Mesendoderm (in vitro differentiated cells): ENCODE measurements around the gene ZNF513.

Experiments used
- DNase-seq: peaks from one replicate; pipeline ENCODE4 v3.0.0; 2013
- H2AK5ac ChIP-seq: 2 replicates; pipeline ENCODE4 v1.6.1; 2013; ENCODE audit warnings: low read length, inconsistent platforms
- H2BK120ac ChIP-seq: 2 replicates; pipeline ENCODE4 v1.6.1; 2013; ENCODE audit warnings: low read depth, mild to moderate bottlenecking, low read length, moderate library complexity, mixed read lengths
- H2BK15ac ChIP-seq: replicated peaks from 2 replicates; pipeline ENCODE4 v1.6.1; 2013; ENCODE audit warnings: low read depth, mild to moderate bottlenecking, moderate library complexity
- H2BK5ac ChIP-seq: 2 replicates; pipeline ENCODE4 v1.6.1; 2013; ENCODE audit warnings: low read length, inconsistent platforms
- H3K18ac ChIP-seq: 2 replicates; pipeline ENCODE4 v1.6.1; 2013; ENCODE audit warnings: mild to moderate bottlenecking, low read length, mixed read lengths
- H3K23ac ChIP-seq: one replicate; pipeline ENCODE4 v1.6.1; 2013; ENCODE audit warnings: low read length
- H3K27ac ChIP-seq: 2 replicates; pipeline ENCODE4 v1.5.1; 2013; ENCODE audit warnings: low read depth, mild to moderate bottlenecking, inconsistent platforms, low read length, moderate library complexity
- H3K27me3 ChIP-seq: 2 replicates; pipeline ENCODE4 v1.6.1; 2013; ENCODE audit warnings: low read length, control low read depth, mild to moderate bottlenecking, inconsistent platforms; ENCODE audit not compliant: insufficient read depth, poor library complexity
- H3K36me3 ChIP-seq: 2 replicates; pipeline ENCODE4 v1.6.1; 2013; ENCODE audit warnings: low read length, inconsistent platforms; ENCODE audit not compliant: control insufficient read depth, insufficient read depth
- H3K4ac ChIP-seq: one replicate; pipeline ENCODE4 v1.6.1; 2013; ENCODE audit warnings: low read depth, mild to moderate bottlenecking, low read length, moderate library complexity
- H3K4me1 ChIP-seq: 2 replicates; pipeline ENCODE4 v1.6.1; 2013; ENCODE audit warnings: low read depth, low read length, inconsistent platforms; ENCODE audit not compliant: control insufficient read depth
- H3K4me2 ChIP-seq: 2 replicates; pipeline ENCODE4 v1.6.1; 2013; ENCODE audit warnings: low read length
- H3K4me3 ChIP-seq: 2 replicates; pipeline ENCODE4 v1.5.1; 2013; ENCODE audit warnings: mild to moderate bottlenecking, low read length
- H3K56ac ChIP-seq: one replicate; pipeline ENCODE4 v1.6.1; 2013; ENCODE audit warnings: low read length
- H3K79me1 ChIP-seq: 2 replicates; pipeline ENCODE4 v1.6.1; 2013; ENCODE audit warnings: low read length, inconsistent platforms
- H3K79me2 ChIP-seq: 2 replicates; pipeline ENCODE4 v1.6.1; 2013; ENCODE audit warnings: mild to moderate bottlenecking, low read length; ENCODE audit not compliant: control insufficient read depth, insufficient read depth
- H3K9ac ChIP-seq: 2 replicates; pipeline ENCODE4 v1.6.1; 2013; ENCODE audit warnings: low read length, inconsistent platforms
- H4K5ac ChIP-seq: one replicate; pipeline ENCODE4 v1.6.1; 2013; ENCODE audit warnings: low read length
- H4K8ac ChIP-seq: one replicate; pipeline ENCODE4 v1.6.1; 2013; ENCODE audit warnings: low read depth, mild to moderate bottlenecking, control low read depth, low read length, moderate library complexity
- WGBS: extraction: QIAGEN DNeasy Blood & Tissue Kit; methylation state at CpG from one replicate; pipeline ENCODE4 v1.1.7; 2013; ENCODE audit warnings: low lambda C conversion rate, missing lambda C conversion rate; ENCODE audit not compliant: insufficient coverage; ENCODE audit errors: extremely low coverage; 5-methylcytosine and 5-hydroxymethylcytosine counted together

The ZNF513 gene

GRCh38 chr2:27369471-27370025 is 11.0 kb downstream of the ZNF513 start:
- Histone ChIP-seq H3K27me3 (no peaks in the 10 kb centered on the region), H3K18ac (no peak overlapping the region), H4K5ac (no peak overlapping the region), H4K8ac (no peak overlapping the region), H2BK5ac (no peak overlapping the region), H3K4me3 (peak overlapping the region; percentile 69), H3K4me2 (peak overlapping the region; percentile 67), H3K79me2 (peaks cover 15% of the 10 kb centered on the region), H3K4ac (no peak overlapping the region), H3K79me1 (peaks cover 21% of the 10 kb centered on the region), H2BK15ac (no peak overlapping the region), H3K4me1 (peaks cover 7% of the 10 kb centered on the region), H2AK5ac (no peak overlapping the region), H2BK120ac (no peak overlapping the region), H3K56ac (peak overlapping the region; percentile 97), H3K27ac (no peak overlapping the region), H3K9ac (peak overlapping the region; percentile 91), H3K36me3 (peaks cover 5% of the 10 kb centered on the region), H3K23ac (peak overlapping the region; percentile 90)
- WGBS, result no CpG with 5 or more reads among the region's 18 CpGs
- peak; percentile 79 for DNase-seq

- peaks cover 1% of the 10 kb centered on the region for H3K79me2 ChIP-seq
- H3K18ac ChIP-seq, result no peak overlapping the region
- H3K36me3 ChIP-seq, result peaks cover 3% of the 10 kb centered on the region
- no peak overlapping the region for H2BK120ac ChIP-seq
- DNase-seq, result no peak
- H3K27me3 ChIP-seq, result no peaks in the 10 kb centered on the region
- no peak overlapping the region for H3K27ac ChIP-seq
- no CpG with 5 or more reads among the region's 2 CpGs for WGBS
- no peak overlapping the region for H3K4ac ChIP-seq
- no peak overlapping the region for H4K5ac ChIP-seq
- no peak overlapping the region for H3K56ac ChIP-seq
- no peak overlapping the region for H3K4me2 ChIP-seq
- no peak overlapping the region for H2BK5ac ChIP-seq
- no peaks in the 10 kb centered on the region for H3K4me1 ChIP-seq
- peaks cover 6% of the 10 kb centered on the region for H3K79me1 ChIP-seq
- no peak overlapping the region for H4K8ac ChIP-seq
- H2BK15ac ChIP-seq, result no peak overlapping the region
- H3K4me3 ChIP-seq, result no peak overlapping the region
- no peak overlapping the region for H2AK5ac ChIP-seq
- H3K9ac ChIP-seq, result no peak overlapping the region
- H3K23ac ChIP-seq, result no peak overlapping the region
Observed at GRCh38 chr2:27363933-27364332, 16.6 kb downstream of the ZNF513 start.

- Histone ChIP-seq H3K56ac (no peak overlapping the region), H3K4me1 (no peaks in the 10 kb centered on the region), H2BK120ac (no peak overlapping the region), H2BK15ac (no peak overlapping the region), H3K27ac (no peak overlapping the region), H3K18ac (no peak overlapping the region), H3K27me3 (no peaks in the 10 kb centered on the region), H4K5ac (no peak overlapping the region), H3K4me2 (no peak overlapping the region), H2AK5ac (no peak overlapping the region), H3K4me3 (no peak overlapping the region), H4K8ac (no peak overlapping the region), H3K23ac (no peak overlapping the region), H3K9ac (no peak overlapping the region), H3K79me2 (peaks cover 3% of the 10 kb centered on the region), H3K79me1 (no peaks in the 10 kb centered on the region), H2BK5ac (no peak overlapping the region), H3K4ac (no peak overlapping the region), H3K36me3 (peaks cover 2% of the 10 kb centered on the region)
- DNase-seq, result no peak
- WGBS, result no CpG with 5 or more reads among the region's 4 CpGs
Observed at GRCh38 chr2:27362678-27363420, 17.7 kb downstream of the ZNF513 start.

GRCh38 chr2:27356382-27357181 is 24.0 kb downstream of the ZNF513 start, which contains the start of gene GTF3C2:
Gene GTF3C2 (minus strand): TSS chr2:27356764. CDS start chr2:27343554, 13,210 bp downstream.
- peak within 1 kb of the TSS; percentile 45 for H3K23ac ChIP-seq
- H3K56ac ChIP-seq, result peak within 1 kb of the TSS; percentile 98
- H2BK15ac ChIP-seq, result no peak within 1 kb of the TSS
- peak within 1 kb of the TSS; percentile 100 for H3K27ac ChIP-seq
- H3K18ac ChIP-seq, result peak within 1 kb of the TSS; percentile 97
- H3K79me2 ChIP-seq, result peaks cover 36% of the 10 kb centered on the region
- no peaks in the 10 kb centered on the region for H3K36me3 ChIP-seq
- peaks cover 7% of the 10 kb centered on the region for H3K79me1 ChIP-seq
- H3K9ac ChIP-seq, result peak within 1 kb of the TSS; percentile 98
- peak within 1 kb of the TSS; percentile 85 for H3K4me2 ChIP-seq
- peak within 1 kb of the TSS; percentile 82 for H2AK5ac ChIP-seq
- peak within 1 kb of the TSS; percentile 93 for H3K4me3 ChIP-seq
- H2BK5ac ChIP-seq, result peak within 1 kb of the TSS; percentile 90
- peak within 1 kb of the TSS; percentile 72 for H4K5ac ChIP-seq
- WGBS, result no CpG with 5 or more reads among the region's 67 CpGs
- peak within 1 kb of the TSS; percentile 91 for H3K4ac ChIP-seq
- H3K4me1 ChIP-seq, result no peaks in the 10 kb centered on the region
- H3K27me3 ChIP-seq, result no peaks in the 10 kb centered on the region
- DNase-seq, result peak; percentile 100
- peak within 1 kb of the TSS; percentile 22 for H2BK120ac ChIP-seq
- H4K8ac ChIP-seq, result peak within 1 kb of the TSS; percentile 98

- Histone ChIP-seq H3K18ac (peak overlapping the region; percentile 15), H3K79me1 (peaks cover 7% of the 10 kb centered on the region), H3K4me2 (peak overlapping the region; percentile 60), H3K79me2 (peaks cover 40% of the 10 kb centered on the region), H4K5ac (peak overlapping the region; percentile 72), H2BK15ac (no peak overlapping the region), H3K9ac (peak overlapping the region; percentile 98), H3K4me3 (peak overlapping the region; percentile 93), H3K27ac (peak overlapping the region; percentile 100), H3K36me3 (no peaks in the 10 kb centered on the region), H3K27me3 (no peaks in the 10 kb centered on the region), H3K4ac (peak overlapping the region; percentile 28), H2AK5ac (no peak overlapping the region), H2BK120ac (peak overlapping the region; percentile 22), H4K8ac (no peak overlapping the region), H3K56ac (peak overlapping the region; percentile 98), H3K23ac (no peak overlapping the region), H2BK5ac (peak overlapping the region; percentile 89), H3K4me1 (no peaks in the 10 kb centered on the region)
- peak; percentile 76 for DNase-seq
- whole genome bisulfite sequencing, result no CpG with 5 or more reads among the region's 12 CpGs
Observed at GRCh38 chr2:27356056-27356381, 24.5 kb downstream of the ZNF513 start.
